ENCODE data around the gene PPIA. TPM values are rescaled to one million over a fixed set of nuclear protein-coding genes. Genes with fewer than 3 reads are reported as not detected.
"Not testable (repeated sequence)": the region's sequence is repeated elsewhere in the genome, so short reads cannot be mapped to it uniquely, and the experiment has no call there.

Gene PPIA
- total RNA-seq, 2 experiments from 2014 or later = 2,824 to 2,882 TPM

DNA sequence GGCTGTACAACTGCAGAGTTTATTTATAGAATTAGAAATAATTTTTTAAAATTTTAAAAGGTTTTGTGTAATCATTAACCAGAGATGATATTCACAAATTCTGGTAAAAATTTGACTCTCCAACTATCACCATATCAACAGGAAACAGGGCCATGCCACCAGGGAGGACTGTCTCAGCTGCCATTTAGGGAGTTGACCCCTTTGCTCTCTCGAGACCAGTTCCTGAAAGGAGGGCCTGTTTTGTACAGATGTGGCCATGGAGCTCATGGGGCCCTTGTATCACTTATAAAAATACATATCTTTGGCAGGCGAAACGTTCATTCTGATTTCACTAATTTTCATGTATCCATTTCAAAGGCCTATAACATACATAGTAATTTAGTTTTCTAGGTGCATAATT, 31.1 kb downstream of the PPIA start:
- DNase-seq (no peak), ATAC-seq (no peak)
- TF ChIP-seq, protein P1, sequence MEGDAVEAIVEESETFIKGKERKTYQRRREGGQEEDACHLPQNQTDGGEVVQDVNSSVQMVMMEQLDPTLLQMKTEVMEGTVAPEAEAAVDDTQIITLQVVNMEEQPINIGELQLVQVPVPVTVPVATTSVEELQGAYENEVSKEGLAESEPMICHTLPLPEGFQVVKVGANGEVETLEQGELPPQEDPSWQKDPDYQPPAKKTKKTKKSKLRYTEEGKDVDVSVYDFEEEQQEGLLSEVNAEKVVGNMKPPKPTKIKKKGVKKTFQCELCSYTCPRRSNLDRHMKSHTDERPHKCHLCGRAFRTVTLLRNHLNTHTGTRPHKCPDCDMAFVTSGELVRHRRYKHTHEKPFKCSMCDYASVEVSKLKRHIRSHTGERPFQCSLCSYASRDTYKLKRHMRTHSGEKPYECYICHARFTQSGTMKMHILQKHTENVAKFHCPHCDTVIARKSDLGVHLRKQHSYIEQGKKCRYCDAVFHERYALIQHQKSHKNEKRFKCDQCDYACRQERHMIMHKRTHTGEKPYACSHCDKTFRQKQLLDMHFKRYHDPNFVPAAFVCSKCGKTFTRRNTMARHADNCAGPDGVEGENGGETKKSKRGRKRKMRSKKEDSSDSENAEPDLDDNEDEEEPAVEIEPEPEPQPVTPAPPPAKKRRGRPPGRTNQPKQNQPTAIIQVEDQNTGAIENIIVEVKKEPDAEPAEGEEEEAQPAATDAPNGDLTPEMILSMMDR (IDR thresholded peaks at IDR 0.05) = no peak
- H3K4me1 Mint-ChIP-seq (ENCODE audit: low read depth) = peaks cover 11% of the 10 kb centered on the region
- peaks cover 45% of the 10 kb centered on the region for H3K36me3 Mint-ChIP-seq (ENCODE audit: low read depth)
- H3K9me3 Mint-ChIP-seq = no peaks in the 10 kb centered on the region
- intact Hi-C loops (cut with micrococcal nuclease) = no loop called here
- H3K27me3 Mint-ChIP-seq = no peaks in the 10 kb centered on the region
- peak overlapping the region; percentile 85 for H3K27ac Mint-ChIP-seq
- POLR2A ChIA-PET = interaction anchor here (0.8 to 1.8 kb wide), 6 partner anchors 12 to 308 kb away, joined by 3 to 7 read pairs (median 4); partner anchors contain the start of gene TMED4
- H3K4me3 Mint-ChIP-seq = no peak overlapping the region
- CTCF ChIA-PET = interaction anchor here (0.7 to 2.5 kb wide), 5 partner anchors 11 to 309 kb away, joined by 3 to 7 read pairs (median 4); no protein-coding TSS in a partner anchor

DNA sequence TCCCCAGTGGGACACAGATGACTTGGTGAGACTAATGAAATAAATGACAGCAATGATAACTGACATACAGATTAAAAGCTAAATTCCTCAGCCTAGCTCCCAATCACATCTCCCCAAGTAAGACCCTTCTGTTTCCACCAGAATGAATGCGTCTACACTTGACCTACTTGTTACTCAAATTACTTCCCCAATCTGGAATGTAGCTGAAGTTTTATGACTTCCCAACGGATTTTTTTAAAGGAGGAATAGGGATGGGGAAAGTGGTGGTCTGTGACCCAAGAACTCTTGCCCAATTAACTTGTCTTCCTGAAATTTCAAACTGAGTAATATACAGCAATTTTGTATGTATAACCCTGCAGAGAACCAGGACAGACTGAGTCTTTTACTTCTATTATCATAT, 42.3 kb downstream of the PPIA start:
- H3K9me3 Mint-ChIP-seq = no peaks in the 10 kb centered on the region
- ATAC-seq = no peak
- DNase-seq = no peak
- H3K4me1 Mint-ChIP-seq (ENCODE audit: low read depth) = peaks cover 26% of the 10 kb centered on the region
- H3K27ac Mint-ChIP-seq = peak overlapping the region; percentile 25
- peaks cover 53% of the 10 kb centered on the region for H3K36me3 Mint-ChIP-seq (ENCODE audit: low read depth)
- H3K4me3 Mint-ChIP-seq = no peak overlapping the region
- POLR2A ChIA-PET = interaction anchor here (1.3 kb wide), 1 partner anchor 9 kb away, joined by 4 read pairs; no protein-coding TSS in a partner anchor
- intact Hi-C loops (cut with micrococcal nuclease) = no loop called here
- CTCF ChIA-PET = interaction anchor here (0.7 to 1.4 kb wide), 4 partner anchors 11 to 250 kb away, joined by 3 to 4 read pairs (median 3); no protein-coding TSS in a partner anchor
- TF ChIP-seq, protein P1 (IDR thresholded peaks at IDR 0.05) = no peak
- no peaks in the 10 kb centered on the region for H3K27me3 Mint-ChIP-seq

DNA sequence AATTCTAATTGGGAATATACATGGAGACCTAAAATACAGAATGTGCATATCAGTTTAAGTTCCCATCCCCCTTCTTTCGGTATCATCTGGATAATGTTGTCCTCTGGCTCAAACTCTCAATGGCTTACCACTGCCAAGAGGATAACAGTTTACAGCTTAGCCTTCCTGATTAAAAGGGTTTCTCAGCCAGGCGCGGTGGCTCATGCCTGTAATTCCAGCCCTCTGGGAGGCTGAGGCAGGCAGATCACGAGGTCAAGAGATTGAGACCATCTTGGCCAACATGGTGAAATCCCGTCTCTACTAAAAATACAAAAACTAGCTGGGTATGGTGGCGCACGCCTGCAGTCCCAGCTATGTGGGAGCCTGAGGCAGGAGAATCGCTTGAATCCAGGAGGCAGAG, 46.2 kb downstream of the PPIA start:
- H3K27me3 Mint-ChIP-seq; DNase-seq; H3K27ac Mint-ChIP-seq; H3K9me3 Mint-ChIP-seq; ATAC-seq; H3K4me3 Mint-ChIP-seq; intact Hi-C loops (cut with micrococcal nuclease): not testable (repeated sequence)
- peaks cover 47% of the 10 kb centered on the region for H3K4me1 Mint-ChIP-seq (ENCODE audit: low read depth)
- ChIA-PET POLR2A (interaction anchor here (0.8 to 2.4 kb wide), 2 partner anchors 11 to 45 kb away, joined by 3 to 7 read pairs; partner anchors contain the start of gene PPIA), CTCF (interaction anchor here (1.3 to 1.6 kb wide), 2 partner anchors 15 to 23 kb away, joined by 3 to 4 read pairs; no protein-coding TSS in a partner anchor)
- peaks cover 39% of the 10 kb centered on the region for H3K36me3 Mint-ChIP-seq (ENCODE audit: low read depth)

DNA sequence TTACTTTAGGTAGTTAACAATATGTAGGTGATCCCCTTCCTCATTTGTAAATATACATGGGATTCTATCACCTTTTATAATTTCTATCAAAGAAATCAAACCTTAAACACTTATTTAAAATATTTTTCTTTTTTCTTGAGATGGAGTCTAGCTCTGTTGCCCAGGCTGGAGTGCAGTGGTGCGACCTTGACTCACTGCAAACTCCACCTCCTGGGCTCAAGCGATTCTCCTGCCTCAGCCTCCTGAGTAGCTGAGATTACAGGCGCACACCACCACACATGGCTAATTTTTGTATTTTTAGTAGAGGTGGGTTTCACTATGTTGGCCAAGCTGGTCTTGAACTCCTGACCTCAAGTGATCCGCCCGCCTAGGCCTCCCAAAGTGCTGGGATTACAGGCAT, 47.0 kb downstream of the PPIA start:
- ChIA-PET POLR2A (interaction anchor here (0.8 to 2.4 kb wide), 4 partner anchors 41 to 74 kb away, joined by 3 to 7 read pairs (median 5); partner anchors contain the start of gene PPIA), CTCF (interaction anchor here (1.2 to 1.9 kb wide), 2 partner anchors 14 to 44 kb away, joined by 3 to 6 read pairs; no protein-coding TSS in a partner anchor)
- DNase-seq; H3K9me3 Mint-ChIP-seq; H3K27me3 Mint-ChIP-seq; H3K27ac Mint-ChIP-seq; H3K4me3 Mint-ChIP-seq; ATAC-seq; intact Hi-C loops (cut with micrococcal nuclease): not testable (repeated sequence)
- Mint-ChIP-seq H3K4me1 (ENCODE audit: low read depth) (peaks cover 46% of the 10 kb centered on the region), H3K36me3 (ENCODE audit: low read depth) (peaks cover 40% of the 10 kb centered on the region)

DNA sequence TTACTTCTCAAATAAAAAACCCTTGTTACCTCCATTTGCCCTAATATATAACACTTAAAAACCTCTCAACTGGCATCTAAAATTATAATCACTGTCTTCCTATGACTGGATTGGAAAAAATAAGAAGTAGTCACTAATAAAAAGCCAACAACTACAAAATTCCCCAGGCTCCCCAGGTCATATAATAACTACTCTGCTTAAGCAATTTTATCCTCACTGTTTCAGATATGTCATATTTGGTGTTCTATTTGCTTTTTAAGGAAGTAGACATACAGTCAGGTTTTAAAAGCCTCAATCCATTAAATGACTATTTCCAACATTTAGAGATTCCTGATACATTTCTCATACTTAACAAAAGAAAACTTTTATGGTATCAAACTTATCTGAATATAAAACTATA, 49.0 kb downstream of the PPIA start:
- no peak for DNase-seq
- Mint-ChIP-seq H3K27me3 (no peaks in the 10 kb centered on the region), H3K9me3 (no peaks in the 10 kb centered on the region), H3K4me1 (ENCODE audit: low read depth) (peaks cover 50% of the 10 kb centered on the region), H3K27ac (peak overlapping the region; percentile 50), H3K36me3 (ENCODE audit: low read depth) (peaks cover 41% of the 10 kb centered on the region), H3K4me3 (peak overlapping the region; percentile 92)
- CTCF ChIA-PET = interaction anchor here (1.9 to 15.7 kb wide), 2 partner anchors 12 to 76 kb away, joined by 6 to 199 read pairs; no protein-coding TSS in a partner anchor
- intact Hi-C loops (cut with micrococcal nuclease) = loop anchor here (5.0 kb wide), 2 partner anchors 37 to 263 kb away; partner anchors contain the start of gene TMED4
- POLR2A ChIA-PET = interaction anchor here (0.9 to 6.2 kb wide), 5 partner anchors 17 to 271 kb away, joined by 3 to 49 read pairs (median 25); partner anchors contain the start of genes PPIA and PURB
- no peak for ATAC-seq
- TF ChIP-seq, protein P1 (IDR thresholded peaks at IDR 0.05) = no peak

DNA sequence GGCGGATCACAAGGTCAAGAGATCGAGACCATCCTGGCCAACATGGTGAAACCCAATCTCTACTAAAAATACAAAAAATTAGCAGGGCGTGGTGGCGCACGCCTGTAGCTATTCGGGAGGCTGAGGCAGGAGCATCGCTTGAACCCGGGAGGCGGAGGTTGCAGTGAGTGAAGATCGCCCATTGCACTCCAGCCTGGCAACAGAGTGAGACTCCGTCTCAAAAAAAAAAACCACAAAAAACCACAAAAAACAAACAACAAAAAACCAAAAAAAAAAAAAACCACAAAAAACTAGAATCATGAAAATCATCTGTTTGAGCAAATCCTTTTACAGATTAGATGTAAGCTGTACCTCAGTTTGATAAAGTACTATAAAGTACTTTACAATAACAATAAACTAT, 49.9 kb downstream of the PPIA start:
- H3K9me3 Mint-ChIP-seq, H3K27me3 Mint-ChIP-seq, ATAC-seq: not testable (repeated sequence)
- Mint-ChIP-seq H3K4me1 (ENCODE audit: low read depth) (peaks cover 46% of the 10 kb centered on the region), H3K27ac (peak overlapping the region; percentile 100), H3K4me3 (peak overlapping the region; percentile 92), H3K36me3 (ENCODE audit: low read depth) (peaks cover 32% of the 10 kb centered on the region)
- ChIA-PET POLR2A (interaction anchor here (0.9 to 6.2 kb wide), 16 partner anchors 9 to 272 kb away, joined by 3 to 49 read pairs (median 6); partner anchors contain the start of genes PPIA, PURB and TMED4), CTCF (interaction anchor here (0.7 to 15.7 kb wide), 14 partner anchors 12 to 291 kb away, joined by 3 to 199 read pairs (median 4); partner anchors contain the start of gene TMED4)
- peak; percentile 31 for DNase-seq
- intact Hi-C loops (cut with micrococcal nuclease) = loop anchor here (2.0 to 5.0 kb wide), 3 partner anchors 36 to 264 kb away; partner anchors contain the start of gene TMED4
